CD8-positive, alpha-beta memory T cell (primary cell): ENCODE measurements around the gene MALAT1. TPM values are rescaled to one million over a fixed set of nuclear protein-coding genes. Genes with fewer than 3 reads are reported as not detected.

Source experiments
- CTCF ChIA-PET: fragments of 350-600 bp; sonication (Branson Sonifier 250); formaldehyde crosslinking; loops from one replicate; lab custom pipeline; 2021; ENCODE audit warnings: antibody characterized with exemption; lab: Charles Lee
- POLR2A ChIA-PET: fragments of 350-600 bp; sonication (Branson Sonifier 250); formaldehyde crosslinking; loops from one replicate; lab custom pipeline; 2021; ENCODE audit warnings: antibody characterized with exemption; lab: Charles Lee
- DNase-seq, 5 donors: peaks; one replicate each; pipeline versions ENCODE4 v3.0.0 to v3.0.0-alpha.2; 2020 to 2022; ENCODE audit warnings: mixed read lengths in 1 of 5
- H3K27ac ChIP-seq: one replicate; pipeline ENCODE4 v1.7.0; 2013; ENCODE audit warnings: low read depth, mild to moderate bottlenecking, low read length, moderate library complexity
- H3K27me3 ChIP-seq: 2 replicates; pipeline ENCODE4 v1.7.0; 2013; ENCODE audit warnings: low read length, mild to moderate bottlenecking; ENCODE audit not compliant: insufficient read depth, poor library complexity, severe bottlenecking
- H3K36me3 ChIP-seq: 2 replicates; pipeline ENCODE4 v1.7.0; 2013; ENCODE audit warnings: mild to moderate bottlenecking, low read length, moderate library complexity; ENCODE audit not compliant: insufficient read depth
- H3K4me1 ChIP-seq: 2 replicates; pipeline ENCODE4 v1.7.0; 2013; ENCODE audit warnings: mild to moderate bottlenecking, low read length, moderate library complexity; ENCODE audit not compliant: insufficient read depth
- H3K4me3 ChIP-seq: 2 replicates; pipeline ENCODE4 v1.7.0; 2013; ENCODE audit warnings: mild to moderate bottlenecking, low read length
- H3K9me3 ChIP-seq: 2 replicates; pipeline ENCODE4 v1.7.0; 2013; ENCODE audit warnings: mild to moderate bottlenecking, low read length
- H3K27ac Mint-ChIP-seq, 8 donors: one replicate each; pipeline ENCODE4 v1.8.0; 2020 to 2021; ENCODE audit warnings: mixed read lengths in 8 of 8, mild to moderate bottlenecking in 6 of 8, inconsistent platforms in 3 of 8, moderate library complexity in 3 of 8
- H3K27me3 Mint-ChIP-seq, 2 donors: one replicate each; pipeline ENCODE4 v1.8.0; 2020 to 2021; ENCODE audit warnings: mixed read lengths in 2 of 2, mild to moderate bottlenecking in 1 of 2, moderate library complexity in 1 of 2
- H3K36me3 Mint-ChIP-seq, 3 donors: one replicate each; pipeline ENCODE4 v1.8.0; 2020 to 2021; ENCODE audit warnings: mixed read lengths in 3 of 3, inconsistent platforms in 1 of 3, mild to moderate bottlenecking in 1 of 3
- H3K4me1 Mint-ChIP-seq, 3 donors: one replicate each; pipeline ENCODE4 v1.8.0; 2020 to 2021; ENCODE audit warnings: mixed read lengths in 3 of 3, inconsistent platforms in 1 of 3, mild to moderate bottlenecking in 1 of 3
- H3K4me3 Mint-ChIP-seq, 7 donors: one replicate each; pipeline ENCODE4 v1.8.0; 2020 to 2021; ENCODE audit warnings: mixed read lengths in 7 of 7, mild to moderate bottlenecking in 6 of 7, moderate library complexity in 4 of 7, inconsistent platforms in 2 of 7
- H3K9me3 Mint-ChIP-seq, 5 donors: one replicate each; pipeline ENCODE4 v1.8.0; 2020 to 2022; ENCODE audit warnings: mixed read lengths in 5 of 5, mild to moderate bottlenecking in 3 of 5, moderate library complexity in 2 of 5, inconsistent platforms in 1 of 5
- polyA plus RNA-seq: library from polyadenylated mRNA; unstranded; fragments of 300-500 nt; fragmentation: Illumina TruSeq; gene quantifications from one replicate; pipeline ENCODE4 v1.2.3, GENCODE V29; 2021
- total RNA-seq, 2 experiments: library from RNA; stranded (reverse); gene quantifications; one replicate each; pipeline ENCODE4 v1.2.3, GENCODE V29; 2021

MALAT1 gene
- total and polyA plus RNA-seq, 3 experiments from 2014 or later: 2,529 to 4,912 (median 4,639) TPM

- peaks cover 45 to 55% (median 53%) of the 10 kb centered on the region in 3 donors for H3K4me1 Mint-ChIP-seq
- peak; percentile 50 to 75 (median 55) for DNase-seq
- H3K4me3 ChIP-seq: peak overlapping the region; percentile 54
Observed at GRCh38 chr11:65547446-65548125, 48.7 kb downstream of the MALAT1 start.

GRCh38 chr11:65548395-65548794 is 49.5 kb downstream of the MALAT1 start:
- no peaks in the 10 kb centered on the region for H3K36me3 ChIP-seq
- Mint-ChIP-seq H3K27ac (peak overlapping the region; percentile 66 to 94 (median 88)), H3K9me3 (no peaks in the 10 kb centered on the region), H3K27me3 (no peaks in the 10 kb centered on the region), H3K36me3 (peaks cover 3 to 19% (median 11%) of the 10 kb centered on the region in 3 donors), H3K4me1 (peaks cover 47 to 63% (median 56%) of the 10 kb centered on the region in 3 donors), H3K4me3 (peak overlapping the region; percentile 45 to 83 (median 55))
- H3K27ac ChIP-seq: no peak overlapping the region
- H3K27me3 ChIP-seq: no peaks in the 10 kb centered on the region
- DNase-seq: no peak
- no peak overlapping the region for H3K4me3 ChIP-seq
- H3K4me1 ChIP-seq: peaks cover 55% of the 10 kb centered on the region
- H3K9me3 ChIP-seq: no peaks in the 10 kb centered on the region
- ChIA-PET POLR2A (interaction anchor here (0.6 to 0.9 kb wide), 2 partner anchors 9 to 24 kb away, joined by 3 read pairs; partner anchors contain the start of gene SCYL1), CTCF (interaction anchor here (0.8 to 5.7 kb wide), 4 partner anchors 8 to 39 kb away, joined by 3 to 35 read pairs (median 6); partner anchors contain the start of genes FAM89B and ZNRD2)

More at GRCh38 chr11:65547446-65548125, 48.7 kb downstream of the MALAT1 start:
- H3K9me3 ChIP-seq: no peaks in the 10 kb centered on the region
- peaks cover 3 to 19% (median 10%) of the 10 kb centered on the region in 3 donors for H3K36me3 Mint-ChIP-seq
- H3K27ac ChIP-seq: peak overlapping the region; percentile 9
- no peaks in the 10 kb centered on the region for H3K9me3 Mint-ChIP-seq
- H3K4me1 ChIP-seq: peaks cover 49% of the 10 kb centered on the region
- H3K27me3 ChIP-seq: no peaks in the 10 kb centered on the region
- H3K27me3 Mint-ChIP-seq: no peaks in the 10 kb centered on the region
- POLR2A ChIA-PET: interaction anchor here (0.6 to 4.7 kb wide), 5 partner anchors 12 to 40 kb away, joined by 3 to 16 read pairs (median 9); partner anchors contain the start of gene ZNRD2
- no peaks in the 10 kb centered on the region for H3K36me3 ChIP-seq
- CTCF ChIA-PET: interaction anchor here (1.0 to 12.4 kb wide), 6 partner anchors 9 to 43 kb away, joined by 3 to 258 read pairs (median 6); partner anchors contain the start of genes FAM89B, KCNK7 and ZNRD2
- peak overlapping the region; percentile 47 to 90 (median 83) for H3K4me3 Mint-ChIP-seq
- peak overlapping the region; percentile 66 to 96 (median 90) for H3K27ac Mint-ChIP-seq

DNA sequence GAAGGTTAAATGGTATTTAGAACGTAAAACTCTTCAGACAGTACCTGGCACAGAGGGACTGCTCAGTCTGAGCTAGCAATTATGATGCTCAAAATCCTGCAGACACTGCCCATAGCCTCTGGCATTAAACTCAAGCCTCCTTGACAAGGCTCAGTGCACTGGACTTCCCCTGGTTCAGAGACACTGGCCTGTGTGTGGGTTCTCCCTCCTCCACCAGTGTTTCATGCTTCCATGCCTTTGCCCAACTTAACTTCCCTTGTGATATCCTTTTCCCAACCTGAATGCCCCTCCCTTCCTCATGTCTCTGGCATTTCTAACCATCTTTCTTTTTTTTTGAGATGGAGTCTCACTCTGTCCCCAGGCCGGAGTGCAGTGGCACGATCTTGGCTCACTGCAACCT is 50.3 kb downstream of the MALAT1 start:
- H3K27ac ChIP-seq: no peak overlapping the region
- H3K27ac Mint-ChIP-seq: peak overlapping the region in 6 of 8 donors; percentile 7 to 92 (median 56)
- H3K4me1 Mint-ChIP-seq: peaks cover 47 to 66% (median 56%) of the 10 kb centered on the region in 3 donors
- H3K36me3 ChIP-seq: no peaks in the 10 kb centered on the region
- no peak for DNase-seq
- H3K9me3 ChIP-seq: no peaks in the 10 kb centered on the region
- POLR2A ChIA-PET: interaction anchor here (0.9 kb wide), 1 partner anchor 8 kb away, joined by 3 read pairs; no protein-coding TSS in a partner anchor
- H3K36me3 Mint-ChIP-seq: peaks cover 3 to 19% (median 11%) of the 10 kb centered on the region in 3 donors
- H3K27me3 Mint-ChIP-seq: no peaks in the 10 kb centered on the region
- H3K4me3 ChIP-seq: no peak overlapping the region
- CTCF ChIA-PET: interaction anchor here (0.8 to 5.7 kb wide), 3 partner anchors 9 to 39 kb away, joined by 3 to 35 read pairs (median 8); partner anchors contain the start of genes FAM89B and ZNRD2
- H3K9me3 Mint-ChIP-seq: no peaks in the 10 kb centered on the region
- H3K4me1 ChIP-seq: peaks cover 62% of the 10 kb centered on the region
- no peaks in the 10 kb centered on the region for H3K27me3 ChIP-seq
- H3K4me3 Mint-ChIP-seq: peak overlapping the region in 3 of 7 donors; percentile 31 to 83 (median 40)

DNA sequence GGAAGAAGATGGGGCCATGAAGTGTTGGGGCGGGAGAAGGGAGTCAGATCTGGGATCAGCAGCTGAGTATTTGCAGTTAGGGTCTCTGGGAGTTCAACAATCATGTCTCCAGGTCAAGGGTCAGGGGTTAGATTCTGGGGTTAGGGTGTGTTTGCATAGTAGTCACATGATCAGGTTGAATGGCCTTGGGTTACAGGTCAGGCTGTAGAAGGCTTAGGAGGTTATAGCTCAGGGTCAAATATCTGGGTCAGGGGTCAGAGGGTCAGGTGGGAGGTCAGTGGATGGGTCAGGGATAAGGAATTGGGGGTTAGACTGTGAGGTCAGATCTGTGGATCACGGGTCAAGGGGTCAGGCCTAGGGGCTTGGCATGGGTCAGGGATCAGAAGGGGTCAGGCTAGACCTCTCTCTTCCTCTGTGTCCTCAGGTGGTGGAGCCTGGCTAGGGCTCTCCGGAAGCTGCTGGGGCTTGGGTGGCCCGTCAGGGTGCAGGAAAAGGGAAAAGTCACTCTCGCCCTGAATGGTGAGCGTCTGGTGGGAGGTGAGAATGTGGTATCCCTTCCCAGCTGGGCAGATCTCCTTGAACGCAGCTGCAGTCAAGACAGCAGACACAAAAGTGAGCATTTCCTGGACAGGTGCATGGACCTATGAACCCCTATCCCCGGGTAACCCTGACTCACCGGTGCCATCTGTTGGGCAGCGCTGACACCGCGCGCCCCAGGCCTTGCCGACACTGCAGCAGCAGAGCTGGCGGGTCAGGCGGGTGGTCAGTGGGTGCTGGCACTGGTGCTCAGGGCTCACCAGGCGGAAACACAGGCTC is 52.9 kb downstream of the MALAT1 start:
- Histone ChIP-seq H3K4me3 (peak overlapping the region; percentile 17), H3K27ac (no peak overlapping the region), H3K4me1 (peaks cover 75% of the 10 kb centered on the region), H3K27me3 (no peaks in the 10 kb centered on the region), H3K9me3 (no peaks in the 10 kb centered on the region), H3K36me3 (no peaks in the 10 kb centered on the region)
- DNase-seq: peak; percentile 43 to 73 (median 54)
- Mint-ChIP-seq H3K4me1 (peaks cover 56 to 77% (median 62%) of the 10 kb centered on the region in 3 donors), H3K27ac (peak overlapping the region; percentile 51 to 97 (median 80)), H3K9me3 (no peaks in the 10 kb centered on the region), H3K4me3 (peak overlapping the region in 5 of 7 donors; percentile 3 to 32 (median 13)), H3K27me3 (no peaks in the 10 kb centered on the region), H3K36me3 (peaks cover 3 to 18% (median 11%) of the 10 kb centered on the region in 3 donors)
- CTCF ChIA-PET: interaction anchor here (0.9 to 4.1 kb wide), 14 partner anchors 8 to 81 kb away, joined by 3 to 41 read pairs (median 4); partner anchors contain the start of genes FAM89B and ZNRD2
- POLR2A ChIA-PET: interaction anchor here (0.6 to 1.5 kb wide), 2 partner anchors 11 to 50 kb away, joined by 3 to 5 read pairs; no protein-coding TSS in a partner anchor

GRCh38 chr11:65552388-65552951 is 53.6 kb downstream of the MALAT1 start:
- H3K36me3 Mint-ChIP-seq: peaks cover 3 to 18% (median 11%) of the 10 kb centered on the region in 3 donors
- CTCF ChIA-PET: interaction anchor here (0.9 to 4.1 kb wide), 13 partner anchors 8 to 80 kb away, joined by 3 to 41 read pairs (median 4); partner anchors contain the start of genes FAM89B and ZNRD2
- POLR2A ChIA-PET: interaction anchor here (0.7 to 1.5 kb wide), 6 partner anchors 12 to 63 kb away, joined by 3 to 5 read pairs (median 4); partner anchors contain the start of genes FAM89B, PCNX3 and ZNRD2
- no peaks in the 10 kb centered on the region for H3K9me3 Mint-ChIP-seq
- Histone ChIP-seq H3K27ac (no peak overlapping the region), H3K27me3 (no peaks in the 10 kb centered on the region), H3K36me3 (no peaks in the 10 kb centered on the region), H3K4me1 (peaks cover 74% of the 10 kb centered on the region), H3K9me3 (no peaks in the 10 kb centered on the region), H3K4me3 (peak overlapping the region; percentile 19)
- DNase-seq: no peak
- peaks cover 0 to 2% of the 10 kb centered on the region in 2 donors for H3K27me3 Mint-ChIP-seq
- H3K4me3 Mint-ChIP-seq: peak overlapping the region in 5 of 7 donors; percentile 3 to 42 (median 22)
- peak overlapping the region; percentile 29 to 89 (median 70) for H3K27ac Mint-ChIP-seq
- H3K4me1 Mint-ChIP-seq: peaks cover 61 to 79% (median 67%) of the 10 kb centered on the region in 3 donors

- ChIA-PET CTCF (interaction anchor here (1.6 to 4.1 kb wide), 6 partner anchors 8 to 34 kb away, joined by 4 to 41 read pairs (median 14); partner anchors contain the start of genes FAM89B and ZNRD2), POLR2A (interaction anchor here (0.7 to 1.5 kb wide), 6 partner anchors 12 to 62 kb away, joined by 3 to 5 read pairs (median 4); partner anchors contain the start of genes FAM89B, PCNX3 and ZNRD2)
- Mint-ChIP-seq H3K27ac (peak overlapping the region in 2 of 8 donors; percentile 45 to 84), H3K4me3 (peak overlapping the region in 4 of 7 donors; percentile 34 to 48 (median 38)), H3K36me3 (peaks cover 3 to 16% (median 11%) of the 10 kb centered on the region in 3 donors), H3K9me3 (no peaks in the 10 kb centered on the region), H3K27me3 (peaks cover 0 to 2% of the 10 kb centered on the region in 2 donors), H3K4me1 (peaks cover 52 to 71% (median 58%) of the 10 kb centered on the region in 3 donors)
- H3K36me3 ChIP-seq: no peaks in the 10 kb centered on the region
- H3K27me3 ChIP-seq: no peaks in the 10 kb centered on the region
- peak overlapping the region; percentile 51 for H3K27ac ChIP-seq
- peaks cover 64% of the 10 kb centered on the region for H3K4me1 ChIP-seq
- no peaks in the 10 kb centered on the region for H3K9me3 ChIP-seq
- peak overlapping the region; percentile 41 for H3K4me3 ChIP-seq
- DNase-seq: peak; percentile 50 to 82 (median 64)
Observed at GRCh38 chr11:65553301-65554001, 54.6 kb downstream of the MALAT1 start.
